Measurements from ENCODE around the gene NBR1.

GRCh38 chr17:43215341-43215740 lies 44.3 kb downstream of the NBR1 start:
- TF ChIP-seq ZNF274 (IDR thresholded peaks at IDR 0.05; ENCODE audit: low read depth, low read length) (no peak), SUZ12 (IDR thresholded peaks at IDR 0.05; ENCODE audit: extremely low read depth, insufficient read depth, insufficient read length) (no peak), YY1 (IDR thresholded peaks at IDR 0.05; ENCODE audit: insufficient read depth, insufficient read length) (no peak)
